HepG2 (cell line): Measurements from ENCODE around the gene VAMP4. TPM values are rescaled to one million over a fixed set of nuclear protein-coding genes. Genes with fewer than 3 reads are reported as not detected.

Experiments
- ATAC-seq: fragments of 200-7000 bp; cut with Tn5 transposase; 3 replicates; pipeline ENCODE4 v1.9.1; 2020; ENCODE audit warnings: mild to moderate bottlenecking, moderate library complexity
- BruUV-seq: library from RNA; stranded (reverse); fragments of 400-500 nt; replicated peaks from 2 replicates; lab custom pipeline; 2021; lab: Mats Ljungman, UMichigan
- CTCF ChIA-PET: fragments of 300-600 bp; formaldehyde crosslinking; extraction: SDS; loops from one replicate; lab custom pipeline; 2021; ENCODE audit warnings: low total read pairs, inconsistent platforms, low intra/inter-chr PET ratio; lab: Yijun Ruan, JAX
- POLR2A ChIA-PET: fragments of 350-600 bp; sonication (Branson Sonifier 250); formaldehyde crosslinking; loops from one replicate; lab custom pipeline; 2020; ENCODE audit warnings: antibody characterized with exemption, inconsistent platforms; lab: Yijun Ruan, JAX
- DNase-seq: peaks from one replicate; pipeline ENCODE4 v3.0.0-alpha.2; 2015; ENCODE audit warnings: low spot score
- FAIRE-seq: peaks from 3 replicates; lab custom pipeline; 2011; peaks lifted over from hg19 to GRCh38; lab: Jason Lieb, UNC
- H2AFZ ChIP-seq: one replicate; pipeline ENCODE4 v1.6.1; 2011; ENCODE audit warnings: low read length, inconsistent platforms
- H3K27ac ChIP-seq: fragments of 300-600 bp; 3 replicates; pipeline ENCODE4 v1.8.0; 2011; ENCODE audit warnings: mixed run types, mild to moderate bottlenecking, mixed read lengths, low read length, inconsistent platforms; ENCODE audit not compliant: insufficient read depth; ENCODE audit errors: extremely low read length
- H3K27me3 ChIP-seq, 2 experiments: fragments of 200-600 bp in 1 of 2; 2 replicates in 1 of 2; 3 replicates in 1 of 2; pipeline versions ENCODE4 v1.6.0 to v1.8.0; 2011; ENCODE audit warnings: low read length in 2 of 2, mild to moderate bottlenecking in 2 of 2, moderate library complexity in 2 of 2, inconsistent platforms in 1 of 2; ENCODE audit not compliant: insufficient read depth in 2 of 2, control insufficient read depth in 1 of 2
- H3K36me3 ChIP-seq, 2 experiments: fragments of 200-600 bp in 1 of 2; replicated peaks in 1 of 2; 2 replicates in 1 of 2; 3 replicates in 1 of 2; pipeline versions ENCODE4 v1.5.1 to v1.8.0; 2011; ENCODE audit warnings: low read length in 2 of 2, inconsistent platforms in 1 of 2; ENCODE audit not compliant: insufficient read depth in 2 of 2, control insufficient read depth in 1 of 2
- H3K4me1 ChIP-seq: 2 replicates; pipeline ENCODE4 v1.5.1; 2012; ENCODE audit warnings: low read length, inconsistent platforms; ENCODE audit not compliant: insufficient read depth
- H3K4me2 ChIP-seq: 2 replicates; pipeline ENCODE4 v1.6.0; 2011; ENCODE audit warnings: low read depth, low read length, inconsistent platforms
- H3K4me3 ChIP-seq, 3 experiments: fragments of 200-600 bp in 1 of 3; sonication (generic), shearing (Covaris generic) in 1 of 3; replicated peaks in 1 of 3; 2 replicates each; pipeline ENCODE4 v1.5.1; 2011 to 2016; ENCODE audit warnings: low read length in 3 of 3, inconsistent platforms in 2 of 3, low read depth in 2 of 3, mild to moderate bottlenecking in 2 of 3, control low read depth in 1 of 3, mixed read lengths in 1 of 3; ENCODE audit not compliant: insufficient read depth in 1 of 3
- H3K79me2 ChIP-seq: one replicate; pipeline ENCODE4 v1.6.1; 2011; ENCODE audit warnings: low read length, inconsistent platforms; ENCODE audit not compliant: insufficient read depth
- H3K9ac ChIP-seq: 2 replicates; pipeline ENCODE4 v1.6.0; 2011; ENCODE audit warnings: mild to moderate bottlenecking, low read depth, low read length, inconsistent platforms; ENCODE audit not compliant: insufficient read depth
- H3K9me3 ChIP-seq: 2 replicates; pipeline ENCODE4 v1.5.1; 2012; ENCODE audit warnings: mild to moderate bottlenecking, low read length
- H4K20me1 ChIP-seq: 2 replicates; pipeline ENCODE4 v1.6.0; 2011; ENCODE audit warnings: inconsistent platforms, mild to moderate bottlenecking, low read length, moderate library complexity; ENCODE audit not compliant: insufficient read depth
- AGO2 ChIP-seq: fragments of 200-400 bp; formaldehyde crosslinking; optimal IDR thresholded peaks from 2 replicates; pipeline ENCODE3; 2017; ENCODE audit warnings: mild to moderate bottlenecking, low read depth, low read length, moderate library complexity
- CSRNP1 ChIP-seq: sonication (generic); formaldehyde crosslinking; IDR thresholded peaks from 2 replicates; pipeline ENCODE4 v1.8.1; 2023; ENCODE audit warnings: mild to moderate bottlenecking, missing genetic modification reagents
- ETV6 ChIP-seq: sonication (generic); formaldehyde crosslinking; conservative IDR thresholded peaks from 2 replicates; pipeline ENCODE4 v1.4.0; 2020; ENCODE audit warnings: missing genetic modification reagents
- HDAC1 ChIP-seq: sonication (generic); formaldehyde crosslinking; IDR thresholded peaks from 2 replicates; pipeline ENCODE4 v1.5.1; 2020; ENCODE audit warnings: mild to moderate bottlenecking, missing genetic modification reagents
- KLF15 ChIP-seq: sonication (generic); formaldehyde crosslinking; IDR thresholded peaks from 2 replicates; pipeline ENCODE4 v1.8.1; 2023; ENCODE audit warnings: borderline replicate concordance, mild to moderate bottlenecking, inconsistent platforms, missing genetic modification reagents, mixed read lengths
- MAFF ChIP-seq: IDR thresholded peaks from 2 replicates; pipeline ENCODE4 v1.6.1; 2011; ENCODE audit warnings: low read depth, low read length, improper control_type of control experiment
- MAFK ChIP-seq, 2 experiments: IDR thresholded peaks in 1 of 2; conservative IDR thresholded peaks in 1 of 2; 2 replicates each; pipeline ENCODE4 v1.6.1; 2011; ENCODE audit warnings: improper control_type of control experiment in 2 of 2, low read length in 2 of 2
- MEF2D ChIP-seq: sonication (generic); formaldehyde crosslinking; IDR thresholded peaks from 2 replicates; pipeline ENCODE4 v1.5.1; 2020; ENCODE audit warnings: mild to moderate bottlenecking, missing genetic modification reagents
- NFE2 ChIP-seq: sonication (generic); formaldehyde crosslinking; IDR thresholded peaks from 2 replicates; pipeline ENCODE4 v1.4.0; 2020; ENCODE audit warnings: missing genetic modification reagents
- PAWR ChIP-seq: sonication (generic); formaldehyde crosslinking; IDR thresholded peaks from 2 replicates; pipeline ENCODE4 v1.4.0; 2020; ENCODE audit warnings: missing genetic modification reagents, mild to moderate bottlenecking, borderline replicate concordance
- RARA ChIP-seq: IDR thresholded peaks from 2 replicates; pipeline ENCODE4 v1.6.1; 2016; ENCODE audit warnings: missing genetic modification reagents, missing compliant biosample characterization
- RBAK ChIP-seq: sonication (generic); formaldehyde crosslinking; IDR thresholded peaks from 2 replicates; pipeline ENCODE4 v1.5.1; 2020; ENCODE audit warnings: mild to moderate bottlenecking, missing genetic modification reagents
- RFXANK ChIP-seq: IDR thresholded peaks from 2 replicates; pipeline ENCODE4 v1.6.1; 2016
- TARDBP ChIP-seq: sonication (generic); formaldehyde crosslinking; IDR thresholded peaks from 2 replicates; pipeline ENCODE4 v1.8.0; 2022; ENCODE audit warnings: mild to moderate bottlenecking, missing genetic modification reagents
- ZMYM2 ChIP-seq: sonication (generic); formaldehyde crosslinking; IDR thresholded peaks from 2 replicates; pipeline ENCODE4 v1.8.0; 2022; ENCODE audit warnings: mild to moderate bottlenecking, missing genetic modification reagents
- ZNF12 ChIP-seq: sonication (generic); formaldehyde crosslinking; IDR thresholded peaks from 2 replicates; pipeline ENCODE4 v1.5.0; 2020; ENCODE audit warnings: missing genetic modification reagents
- ZNF20 ChIP-seq: sonication (generic); formaldehyde crosslinking; IDR thresholded peaks from 2 replicates; pipeline ENCODE4 v1.4.0; 2020; ENCODE audit warnings: mild to moderate bottlenecking, moderate library complexity, missing genetic modification reagents
- ZNF75D ChIP-seq: sonication (generic); formaldehyde crosslinking; IDR thresholded peaks from 2 replicates; pipeline ENCODE4 v1.8.1; 2023; ENCODE audit warnings: missing genetic modification reagents, mild to moderate bottlenecking, borderline replicate concordance
- ZNF776 ChIP-seq: sonication (generic); formaldehyde crosslinking; IDR thresholded peaks from 2 replicates; pipeline ENCODE4 v1.4.0; 2020; ENCODE audit warnings: mild to moderate bottlenecking, missing genetic modification reagents
- ZSCAN25 ChIP-seq: sonication (generic); formaldehyde crosslinking; IDR thresholded peaks from 2 replicates; pipeline ENCODE4 v1.8.0; 2022; ENCODE audit warnings: mild to moderate bottlenecking, missing genetic modification reagents
- WGBS: methylation state at CpG from one replicate; pipeline ENCODE4 v1.1.6; 2017; ENCODE audit warnings: low lambda C conversion rate; 5-methylcytosine and 5-hydroxymethylcytosine counted together
- in situ Hi-C: cut with HindIII; loops from 2 replicates; pipeline ENCODE4 v1.10.0; 2017; ENCODE audit warnings: low pct_unique_long_range_greater_than_20kb; ENCODE audit not compliant: extremely low pct_ligation_motif_present
- intact Hi-C: fragments of 100-400 bp; cut with micrococcal nuclease; formaldehyde crosslinking; loops from one replicate; pipeline ENCODE4 v1.10.0; 2022; ENCODE audit not compliant: unreplicated experiment
- polyA plus RNA-seq, 8 experiments: library from polyadenylated mRNA; depleted of rRNA in 3 of 8; stranded (reverse) in 7 of 8; unstranded in 1 of 8; fragments of >200 nt; fragmentation: Illumina TruSeq in 4 of 8; extraction: Trizol in 4 of 8; gene quantifications; 2 replicates each; pipeline versions ENCODE4 v1.2.1 to v1.2.3, GENCODE V29; 2011 to 2016; ENCODE audit warnings: low read depth in 4 of 8, missing spikeins in 1 of 8, mixed read lengths in 1 of 8; ENCODE audit not compliant: insufficient read depth in 1 of 8
- total RNA-seq, 5 experiments: library from RNA; depleted of rRNA; stranded (reverse); fragments of >200 nt; fragmentation: Illumina TruSeq; extraction: Trizol; gene quantifications; 2 replicates each; pipeline ENCODE4 v1.2.3, GENCODE V29; 2016; ENCODE audit warnings: low read depth in 1 of 5

Gene VAMP4
- total and polyA plus RNA-seq, 2 of the 13 experiments (the other 11 are each of a cell fraction or from before 2014, with no cell fraction given), result 1.4 to 2.0 TPM

DNA sequence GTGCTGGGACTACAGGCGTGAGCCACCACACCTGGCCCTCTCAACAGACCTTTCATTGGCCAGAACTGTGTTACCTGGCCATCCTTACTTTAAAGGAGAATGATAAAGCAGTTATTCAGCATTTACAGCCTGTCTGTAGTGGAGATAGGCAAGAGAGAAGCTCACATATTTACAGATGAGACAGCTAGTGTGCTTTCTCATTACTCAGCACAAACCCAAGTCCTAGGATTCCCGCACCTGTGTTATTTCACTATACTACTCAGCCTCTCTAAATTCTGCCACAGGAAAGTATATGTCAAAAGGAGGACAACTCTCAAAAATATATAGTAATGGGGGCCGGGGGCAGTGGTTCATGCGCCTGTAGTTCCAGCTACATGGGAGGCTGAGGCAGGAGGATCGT, 73.5 kb downstream of the VAMP4 start:
- H4K20me1 ChIP-seq, result no peaks in the 10 kb centered on the region
- H3K27me3 ChIP-seq, result peaks cover 0 to 3% of the 10 kb centered on the region in 2 experiments; a peak in 2 of 5 replicates
- no peak overlapping the region for H3K9ac ChIP-seq
- ATAC-seq (no peak), DNase-seq (no peak), FAIRE-seq (no peak)
- no peak overlapping the region for H3K4me2 ChIP-seq
- no peaks in the 10 kb centered on the region for H3K79me2 ChIP-seq
- no peaks in the 10 kb centered on the region for H3K9me3 ChIP-seq
- in situ Hi-C loops, result no loop called here
- no peak overlapping the region for H3K27ac ChIP-seq
- no peaks in the 10 kb centered on the region for H3K4me1 ChIP-seq
- no peaks in the 10 kb centered on the region for H3K36me3 ChIP-seq
- WGBS, result 22% methylated on average over 5 of the region's 5 CpGs
- intact Hi-C loops, result no loop called here
- no TSS peak for BruUV-seq
- TF ChIP-seq ZMYM2 (CRISPR knock-in tag), result no peak
- peak; percentile 57 for TF ChIP-seq MAFF
- peak; percentile 60 to 73 for TF ChIP-seq MAFK (conservative IDR thresholded peaks at IDR 0.05 in 1 of 2, IDR thresholded peaks at IDR 0.05 in 1 of 2; ENCODE audit: low read length in 2 of 2)
- TF ChIP-seq AGO2, result no peak
- no peak for TF ChIP-seq TARDBP
- no peak overlapping the region for H3K4me3 ChIP-seq
- ChIA-PET CTCF (no interaction called here), POLR2A (no interaction called here)
- H2AFZ ChIP-seq, result no peak overlapping the region

DNA sequence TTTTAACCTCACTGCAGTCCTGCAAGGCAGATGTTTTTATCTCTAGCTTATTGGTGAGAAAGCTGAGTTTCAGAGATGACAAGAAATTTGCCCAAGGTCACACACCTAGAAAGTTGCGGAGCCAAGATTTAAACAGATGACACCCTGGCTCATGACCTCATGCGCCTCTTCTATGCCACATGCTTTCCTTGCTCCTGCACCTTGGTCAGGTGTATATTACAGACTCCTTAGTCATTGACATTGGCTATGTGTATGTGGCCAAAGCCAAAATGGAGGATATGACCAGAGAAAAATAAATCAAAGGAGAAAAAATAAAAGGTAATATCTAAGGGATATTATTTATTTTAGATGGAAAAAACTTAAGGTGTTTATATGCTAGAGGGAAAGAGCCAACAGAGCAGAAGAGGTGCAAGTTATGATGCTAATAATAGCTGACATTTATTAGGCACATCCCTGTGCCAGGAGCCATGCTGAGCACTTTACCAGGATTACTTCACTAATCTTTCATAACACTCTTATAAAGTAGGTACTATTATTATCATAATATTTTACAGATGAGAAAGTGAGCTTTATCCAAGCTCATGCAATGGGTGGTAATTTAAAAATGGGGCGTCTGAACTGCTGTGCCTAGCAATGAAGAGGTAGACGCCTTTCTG, 75.6 kb downstream of the VAMP4 start:
- Histone ChIP-seq H3K4me2 (no peak overlapping the region), H3K27me3 (peaks cover 0 to 3% of the 10 kb centered on the region in 2 experiments; a peak in 2 of 5 replicates), H3K36me3 (no peaks in the 10 kb centered on the region), H3K9me3 (no peaks in the 10 kb centered on the region), H3K9ac (no peak overlapping the region), H3K4me3 (no peak overlapping the region), H3K4me1 (no peaks in the 10 kb centered on the region), H4K20me1 (no peaks in the 10 kb centered on the region), H3K79me2 (no peaks in the 10 kb centered on the region), H3K27ac (no peak overlapping the region), H2AFZ (no peak overlapping the region)
- DNase-seq (no peak), FAIRE-seq (no peak), ATAC-seq (no peak)
- BruUV-seq, result no TSS peak
- CTCF ChIA-PET, result no interaction called here
- TF ChIP-seq ZNF12 (no peak), MEF2D (CRISPR knock-in tag) (no peak), ZSCAN25 (CRISPR knock-in tag) (no peak), RFXANK (CRISPR knock-in tag) (no peak), ETV6 (CRISPR knock-in tag) (no peak), PAWR (CRISPR knock-in tag) (no peak), RBAK (CRISPR knock-in tag) (no peak), ZNF75D (no peak), ZNF776 (no peak), CSRNP1 (no peak), HDAC1 (CRISPR knock-in tag) (no peak), ZNF20 (no peak), NFE2 (CRISPR knock-in tag) (no peak), RARA (CRISPR knock-in tag) (no peak), KLF15 (CRISPR knock-in tag) (no peak)
- POLR2A ChIA-PET, result no interaction called here
- in situ Hi-C loops (no loop called here), intact Hi-C loops (no loop called here)
- 34% methylated on average over 4 of the region's 4 CpGs for WGBS
